ENCODE measurements around the gene EHHADH. TPM values are rescaled to one million over a fixed set of nuclear protein-coding genes. Genes with fewer than 3 reads are reported as not detected.
A peak's percentile ranks its signal among the peaks of the same experiment; 100 is the strongest.

Gene EHHADH
- total and polyA plus RNA-seq, 8 donors, result 2.6 to 10.4 (median 6.8) TPM

GRCh38 chr3:185283374-185283935 is 29.6 kb upstream of the EHHADH start:
- no peak for TF ChIP-seq CTCF (IDR thresholded peaks at IDR 0.05)
- Histone ChIP-seq H3K4me1 (peaks cover 0 to 20% (median 5%) of the 10 kb centered on the region in 3 donors), H3K27ac (no peak overlapping the region), H3K9me3 (no peaks in the 10 kb centered on the region), H3K36me3 (no peaks in the 10 kb centered on the region), H3K4me3 (peak overlapping the region; percentile 48 to 57 (median 52)), H3K27me3 (no peaks in the 10 kb centered on the region)
- DNase-seq, result no peak
- no peak for FAIRE-seq
- WGBS, 2 donors, result 45 to 49% methylated on average over 9 of the region's 9 CpGs
- no peak for ATAC-seq
- intact Hi-C loops (cut with DNase I), result no loop called here

GRCh38 chr3:185282696-185283373 is 29.0 kb upstream of the EHHADH start:
- peak; percentile 96 to 98 (median 97) for DNase-seq
- H3K9me3 ChIP-seq, result no peaks in the 10 kb centered on the region
- TF ChIP-seq CTCF (IDR thresholded peaks at IDR 0.05), result no peak
- peak overlapping the region in 3 of 4 donors; percentile 29 to 73 (median 69) for H3K27ac ChIP-seq
- FAIRE-seq, result peak; percentile 37
- ATAC-seq, result peak; percentile 100
- H3K36me3 ChIP-seq, result no peaks in the 10 kb centered on the region
- H3K4me3 ChIP-seq, result peak overlapping the region; percentile 48 to 57 (median 52)
- no peaks in the 10 kb centered on the region for H3K27me3 ChIP-seq
- intact Hi-C loops (cut with DNase I), result no loop called here
- peaks cover 0 to 20% (median 5%) of the 10 kb centered on the region in 3 donors for H3K4me1 ChIP-seq
- 0 to 1% methylated on average over 41 of the region's 41 CpGs for WGBS, 2 donors

GRCh38 chr3:185280572-185281365 is 26.9 kb upstream of the EHHADH start:
- ATAC-seq, result peak in 3 of 4 donors; percentile 30 to 46 (median 38)
- H3K9me3 ChIP-seq, result no peaks in the 10 kb centered on the region
- DNase-seq, result no peak
- peaks cover 0 to 20% (median 5%) of the 10 kb centered on the region in 3 donors for H3K4me1 ChIP-seq
- no peaks in the 10 kb centered on the region for H3K36me3 ChIP-seq
- H3K27me3 ChIP-seq, result no peaks in the 10 kb centered on the region
- H3K27ac ChIP-seq, result no peak overlapping the region
- FAIRE-seq, result no peak
- WGBS, 2 donors, result 35 to 37% methylated on average over 4 of the region's 4 CpGs
- intact Hi-C loops (cut with DNase I), result no loop called here
- TF ChIP-seq CTCF (IDR thresholded peaks at IDR 0.05), result peak; percentile 25 to 55 (median 42)
- H3K4me3 ChIP-seq, result no peak overlapping the region

- DNase-seq (no peak), ATAC-seq (no peak), FAIRE-seq (no peak)
- Histone ChIP-seq H3K4me3 (no peak overlapping the region), H3K27ac (no peak overlapping the region), H3K27me3 (no peaks in the 10 kb centered on the region), H3K36me3 (no peaks in the 10 kb centered on the region), H3K9me3 (no peaks in the 10 kb centered on the region), H3K4me1 (peaks cover 0 to 20% (median 5%) of the 10 kb centered on the region in 3 donors)
- intact Hi-C loops (cut with DNase I), result no loop called here
- no peak for TF ChIP-seq CTCF (IDR thresholded peaks at IDR 0.05)
- WGBS, 2 donors, result 85 to 92% methylated on average over 7 of the region's 7 CpGs
These were observed 25.8 kb upstream of the EHHADH start for GRCh38 chr3:185279587-185280138.
